CD4-positive, alpha-beta T cell treated with Interferon gamma for 1 hour (primary cell): ENCODE results near the gene PFKFB1.
A peak's percentile ranks its signal among the peaks of the same experiment; 100 is the strongest.

Source experiments
- DNase-seq: peaks from one replicate; pipeline ENCODE4 v3.0.0-alpha.2; 2020

PFKFB1 gene

DNA sequence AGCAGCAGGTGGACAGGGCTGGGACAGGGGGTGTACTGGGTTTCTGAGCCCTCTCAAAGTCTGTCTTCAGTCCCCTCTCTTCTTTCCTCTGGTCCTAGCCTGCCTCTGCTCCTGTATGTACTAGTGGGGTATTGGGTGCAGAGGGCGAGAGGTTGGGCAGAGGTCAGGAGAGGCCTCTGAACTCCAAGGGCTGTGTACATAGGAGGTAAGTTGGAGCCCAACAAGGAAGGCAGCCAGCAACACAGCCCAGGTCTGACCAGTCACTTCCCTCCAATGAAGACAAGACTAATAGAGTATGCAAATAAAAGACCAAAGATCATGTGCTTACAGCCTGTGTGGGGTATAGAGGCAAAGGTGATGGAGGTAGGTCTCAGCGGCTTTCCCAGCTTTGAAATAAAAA is at the start of gene PFKFB1:
PFKFB1 (minus strand) TSS at position 90 of the 400 bp plus-strand sequence. CDS start 181 bp downstream, outside the sequence.
- DNase-seq, result no peak

DNA sequence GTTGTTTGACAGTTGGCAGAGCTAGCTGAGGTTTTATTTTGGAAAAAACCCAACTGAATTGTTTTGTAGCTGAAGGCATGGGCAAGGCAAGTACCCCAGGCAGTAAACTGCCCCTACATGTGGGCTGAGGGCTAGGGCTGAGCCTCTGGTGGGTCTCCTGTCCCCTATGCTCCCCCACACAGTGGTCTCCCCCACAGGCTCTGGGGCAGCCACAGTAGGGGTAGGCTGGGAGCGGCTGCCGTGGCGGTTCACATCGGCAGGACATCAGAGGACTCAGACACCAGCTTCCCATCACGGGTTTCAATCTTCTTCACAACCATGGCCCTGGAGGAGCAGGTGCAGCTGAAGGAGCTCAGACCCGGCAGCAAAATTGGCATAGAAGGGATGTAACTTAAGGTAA is 47.5 kb upstream of the PFKFB1 start:
- DNase-seq, result no peak

DNA sequence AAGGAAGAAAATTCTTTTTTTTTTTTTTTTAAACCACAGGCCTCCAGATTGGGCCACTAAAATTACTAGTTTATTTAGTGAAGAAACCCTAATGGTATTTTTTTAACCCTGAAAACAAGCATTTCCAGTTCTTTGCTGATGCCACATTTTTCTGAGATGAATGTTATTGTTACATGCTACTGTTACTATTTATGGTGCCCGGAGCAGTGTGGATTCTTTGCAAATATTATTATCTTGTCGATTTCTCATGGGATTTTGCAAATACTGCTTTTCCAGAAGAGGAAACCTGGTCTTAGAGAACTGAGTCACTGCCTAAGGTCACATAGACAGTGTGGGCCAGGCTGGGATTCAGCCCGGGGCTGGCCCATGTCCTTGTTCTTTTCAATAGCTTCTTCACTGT is 45.5 kb upstream of the PFKFB1 start:
- DNase-seq, result no peak

DNA sequence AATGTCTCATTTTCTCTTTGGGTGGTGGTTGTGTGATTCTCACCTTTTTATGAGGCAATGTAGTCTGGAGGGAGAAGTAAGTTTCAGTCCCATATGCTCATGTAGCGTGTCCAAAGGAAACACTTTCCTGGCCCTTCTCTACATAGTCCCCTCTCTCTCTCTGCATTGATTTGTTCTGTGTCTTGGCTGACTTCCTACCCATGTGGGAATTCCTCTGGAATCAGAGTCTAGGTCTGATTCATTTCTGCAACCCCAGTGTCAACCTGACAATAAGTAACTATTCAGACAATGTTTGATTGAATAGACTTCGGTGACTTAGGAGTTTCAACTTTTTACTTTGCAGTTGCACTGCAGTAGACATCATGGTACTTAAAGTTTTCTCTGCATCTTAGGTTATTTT is 39.4 kb upstream of the PFKFB1 start:
- no peak for DNase-seq

DNA sequence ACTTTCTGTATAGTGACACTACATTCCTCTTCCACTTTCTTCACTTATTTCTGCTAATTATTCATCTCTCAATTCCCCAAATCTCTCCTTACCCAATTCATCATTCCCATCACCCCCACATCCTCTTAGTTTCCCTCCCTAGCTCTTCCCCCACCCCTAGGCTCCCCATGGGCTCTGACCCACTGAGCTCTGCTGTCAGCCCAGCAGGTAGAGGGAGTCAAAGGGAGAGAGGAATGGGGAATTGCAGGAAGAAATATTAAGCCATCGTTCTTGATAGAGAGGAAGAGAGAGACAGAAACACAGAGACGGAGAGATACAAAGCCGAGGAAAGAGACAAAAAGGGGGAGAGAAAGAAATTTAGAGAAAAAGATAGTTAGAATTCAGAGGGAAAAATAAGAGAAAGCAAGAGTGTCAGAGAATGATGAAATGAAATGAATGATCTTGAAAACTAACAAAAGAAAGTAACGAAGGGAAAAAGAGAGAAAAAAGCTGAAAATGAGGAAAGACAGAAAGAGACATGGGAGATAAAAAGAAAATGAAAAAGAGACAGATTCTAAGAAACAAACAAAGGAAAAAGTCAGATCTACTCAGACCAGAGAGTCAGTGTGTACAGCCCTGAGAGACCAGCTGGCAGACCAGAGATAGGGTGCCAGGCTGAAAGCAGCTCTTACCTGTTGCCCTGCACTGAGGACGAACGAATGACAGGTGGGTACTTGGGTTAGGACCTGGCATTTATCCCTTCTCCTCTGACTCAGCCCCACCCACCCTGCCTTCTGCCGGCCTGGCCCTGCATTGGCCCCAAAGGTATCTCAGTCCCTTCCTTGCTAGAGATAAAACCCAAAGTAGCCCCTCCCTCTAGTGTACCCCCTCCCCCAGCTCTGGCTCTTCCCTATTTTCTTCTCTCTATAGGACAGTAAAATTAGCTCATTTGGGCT is 36.5 kb upstream of the PFKFB1 start, which contains the start of gene ALAS2:
ALAS2 (minus strand) TSS at position 707 of the 935 bp plus-strand sequence. CDS start 4,977 bp downstream, outside the sequence.
- DNase-seq, result no peak

DNA sequence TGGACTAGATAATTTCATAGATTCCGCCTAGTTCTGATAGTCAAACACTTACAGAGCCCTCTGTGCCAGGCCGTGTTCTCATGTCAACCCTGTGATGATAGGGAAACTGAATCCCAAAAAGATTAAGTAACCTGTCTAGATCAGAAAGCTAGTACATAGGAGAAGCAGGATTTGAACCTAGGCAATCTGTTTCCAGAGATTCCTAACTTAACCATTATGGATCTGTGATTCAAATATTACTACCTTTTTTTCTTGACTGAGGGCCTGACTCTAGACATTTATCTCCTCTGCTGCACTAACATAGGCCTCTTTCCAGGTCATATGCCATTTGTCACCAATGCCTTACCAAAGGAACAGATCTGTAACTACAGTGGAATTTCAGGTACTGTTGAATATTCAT is 35.3 kb upstream of the PFKFB1 start:
- DNase-seq, result no peak

DNA sequence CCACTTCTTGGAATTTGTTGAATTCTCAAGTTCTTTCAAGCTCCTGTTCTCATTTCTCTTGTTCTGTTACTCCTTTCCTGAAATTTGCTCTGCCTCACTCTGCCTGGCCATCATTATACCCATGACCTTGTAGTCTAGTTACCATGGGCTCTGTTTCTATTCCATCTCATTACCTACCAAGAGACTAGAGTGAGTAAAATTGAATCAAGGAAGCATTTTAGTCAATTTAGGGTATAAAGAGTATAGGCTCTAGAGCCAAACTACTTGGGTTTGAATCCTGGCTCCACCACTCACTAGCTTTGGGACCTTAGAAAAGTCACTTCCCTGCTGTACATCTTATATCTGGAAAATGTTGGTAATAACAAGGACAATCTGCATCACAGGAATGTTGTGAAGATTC is 34.6 kb upstream of the PFKFB1 start:
- DNase-seq, result no peak

DNA sequence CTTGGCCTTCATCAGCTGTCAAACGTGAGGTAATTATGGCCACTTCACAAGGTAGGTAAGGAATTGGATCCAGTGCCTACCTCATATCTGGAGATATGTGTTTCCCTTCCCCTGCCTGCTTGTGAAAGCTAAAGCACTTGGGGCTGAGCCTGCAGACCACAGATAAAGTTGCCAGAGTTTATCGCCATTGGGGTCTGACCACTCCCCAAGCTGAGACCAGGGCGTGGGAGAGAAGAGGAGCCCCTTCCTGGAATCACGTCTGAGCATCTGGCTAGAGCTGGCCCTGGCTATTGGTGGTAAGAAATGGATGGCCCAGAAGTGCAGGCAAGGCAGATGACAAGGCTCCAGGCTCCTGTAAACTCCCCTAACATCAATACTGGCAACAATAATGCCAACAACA is 34.1 kb upstream of the PFKFB1 start:
- DNase-seq, result no peak

DNA sequence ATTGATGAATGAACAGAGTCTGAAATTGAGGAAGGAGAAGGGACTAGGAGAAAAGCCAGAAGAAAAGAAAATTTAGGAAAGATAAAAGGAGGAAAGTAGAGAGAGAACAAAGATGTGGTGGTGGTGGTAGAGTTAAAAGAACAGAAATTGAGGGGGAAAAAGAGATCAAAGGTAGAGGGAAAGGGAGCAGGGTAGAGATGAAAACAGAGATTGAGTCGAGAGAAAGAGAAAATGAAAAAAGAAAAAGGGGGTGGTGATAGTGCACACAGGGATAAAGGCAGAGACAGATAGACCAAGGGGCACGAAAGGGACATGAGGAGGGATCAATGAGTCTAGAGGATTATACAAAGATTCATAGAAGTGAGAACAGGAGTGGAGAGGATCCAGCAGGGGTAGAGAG is 32.9 kb upstream of the PFKFB1 start:
- no peak for DNase-seq

DNA sequence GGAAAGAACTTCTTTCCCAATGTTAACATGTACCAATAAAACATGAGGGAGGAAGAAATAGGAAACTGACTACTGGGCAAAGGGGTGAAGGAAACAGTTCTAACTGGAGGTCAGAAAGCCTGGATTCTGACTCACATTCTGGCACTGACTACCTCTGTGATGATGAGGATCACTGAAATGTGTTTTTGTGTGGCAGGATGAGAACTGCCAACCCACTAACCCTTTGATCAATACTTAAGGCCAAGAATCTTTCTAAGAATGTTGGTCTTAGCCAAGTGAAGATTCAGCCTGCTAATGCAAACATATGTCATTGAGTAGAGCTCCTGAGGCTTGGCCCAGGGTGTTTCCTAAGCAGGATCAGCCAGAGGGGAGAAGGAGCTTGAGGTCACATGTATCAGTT is 32.2 kb upstream of the PFKFB1 start:
- no peak for DNase-seq

DNA sequence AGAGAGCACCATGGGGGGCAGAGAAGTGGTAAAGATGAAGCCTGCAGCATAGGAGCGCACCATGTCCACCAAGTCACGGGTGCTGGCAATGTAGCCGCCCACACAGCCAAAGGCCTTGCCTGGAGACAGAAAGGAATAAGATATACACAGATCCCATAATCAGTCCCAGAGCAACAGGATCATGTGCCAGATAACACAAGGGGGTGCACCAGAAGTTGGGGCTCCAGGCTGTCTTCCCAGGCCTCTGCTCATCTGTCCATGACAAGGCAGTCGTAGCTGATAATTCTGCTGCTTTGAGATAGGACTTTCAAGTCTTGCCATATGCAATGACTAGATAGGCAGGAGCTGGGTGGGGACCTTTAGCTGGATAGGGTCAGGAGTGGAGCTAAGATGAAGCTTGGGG is 20.9 kb upstream of the PFKFB1 start:
- DNase-seq, result no peak

DNA sequence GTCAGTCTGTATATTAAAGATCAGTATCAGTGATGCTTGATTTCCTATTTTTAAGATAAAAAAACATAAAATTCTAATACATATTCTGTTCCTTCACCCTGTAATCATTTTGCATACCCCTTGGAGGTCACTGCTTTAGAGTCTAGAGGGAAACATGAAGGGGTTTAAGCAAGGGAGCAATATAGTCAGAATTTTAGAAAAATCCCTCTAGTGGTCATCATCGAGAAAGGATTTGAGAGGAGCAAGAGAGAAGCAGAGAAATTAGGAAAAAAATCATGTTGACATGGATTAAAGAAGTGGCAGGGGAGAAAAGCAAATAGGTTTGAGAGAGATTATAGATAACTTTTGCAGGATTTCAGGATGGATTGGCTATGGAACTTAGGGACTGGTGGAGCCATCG is 17.3 kb upstream of the PFKFB1 start:
- no peak for DNase-seq

DNA sequence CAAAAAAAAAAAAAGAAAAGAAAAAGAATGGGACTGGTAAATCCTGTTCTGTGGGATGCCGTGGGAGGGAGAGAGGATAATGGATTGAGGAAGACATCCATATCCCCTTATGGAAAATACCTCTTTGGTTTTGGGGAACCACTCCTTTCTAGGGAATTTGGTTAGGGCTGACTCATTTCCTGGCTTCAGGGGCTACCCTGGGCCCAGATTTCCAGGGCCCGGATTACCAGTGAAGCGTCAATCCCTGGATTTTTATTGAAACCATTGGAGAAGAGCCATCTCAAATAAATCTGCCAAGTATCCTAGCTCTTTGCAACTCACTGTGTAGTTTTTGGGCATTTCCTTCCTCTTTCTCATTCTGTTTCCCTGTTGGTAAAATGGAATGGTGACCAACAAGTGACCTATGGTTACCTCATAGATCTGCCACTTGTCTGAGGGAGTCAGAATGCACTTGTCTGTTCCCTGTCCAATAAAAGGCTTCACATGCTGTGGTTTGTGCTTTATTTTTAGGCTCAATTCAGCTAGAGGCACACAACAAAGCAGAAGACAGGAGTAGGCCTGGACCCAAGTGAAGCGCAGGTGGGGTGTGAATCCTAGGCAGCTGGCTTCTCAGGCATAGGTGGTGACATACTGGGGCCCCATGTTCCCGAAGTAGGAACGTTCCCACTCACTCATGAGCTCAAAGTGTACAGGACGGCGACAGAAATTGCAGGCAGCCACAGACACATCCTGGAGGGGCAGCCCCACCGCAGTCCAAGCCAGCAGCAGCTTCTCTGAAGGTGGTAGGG is 14.8 kb upstream of the PFKFB1 start:
- no peak for DNase-seq

DNA sequence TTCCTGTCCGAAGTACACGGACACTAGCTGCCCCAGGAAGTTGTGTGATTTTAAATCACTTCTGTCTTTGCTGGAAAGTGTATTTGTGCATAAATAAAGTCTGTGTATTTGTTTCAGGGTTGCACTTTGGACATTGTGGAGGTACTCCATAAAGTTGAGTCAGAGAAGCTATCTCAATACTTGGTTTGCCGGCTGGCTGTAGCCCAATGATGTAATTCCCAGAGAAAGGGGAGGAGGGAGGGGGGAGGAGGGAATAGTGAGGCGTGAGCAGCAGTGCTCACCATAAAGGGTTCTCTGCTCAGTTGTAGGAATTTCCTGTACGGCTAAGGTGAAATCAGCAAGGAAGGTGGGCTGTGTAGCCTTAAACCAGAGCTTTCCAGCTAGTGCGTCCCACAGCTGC is 13.7 kb upstream of the PFKFB1 start:
- no peak for DNase-seq

DNA sequence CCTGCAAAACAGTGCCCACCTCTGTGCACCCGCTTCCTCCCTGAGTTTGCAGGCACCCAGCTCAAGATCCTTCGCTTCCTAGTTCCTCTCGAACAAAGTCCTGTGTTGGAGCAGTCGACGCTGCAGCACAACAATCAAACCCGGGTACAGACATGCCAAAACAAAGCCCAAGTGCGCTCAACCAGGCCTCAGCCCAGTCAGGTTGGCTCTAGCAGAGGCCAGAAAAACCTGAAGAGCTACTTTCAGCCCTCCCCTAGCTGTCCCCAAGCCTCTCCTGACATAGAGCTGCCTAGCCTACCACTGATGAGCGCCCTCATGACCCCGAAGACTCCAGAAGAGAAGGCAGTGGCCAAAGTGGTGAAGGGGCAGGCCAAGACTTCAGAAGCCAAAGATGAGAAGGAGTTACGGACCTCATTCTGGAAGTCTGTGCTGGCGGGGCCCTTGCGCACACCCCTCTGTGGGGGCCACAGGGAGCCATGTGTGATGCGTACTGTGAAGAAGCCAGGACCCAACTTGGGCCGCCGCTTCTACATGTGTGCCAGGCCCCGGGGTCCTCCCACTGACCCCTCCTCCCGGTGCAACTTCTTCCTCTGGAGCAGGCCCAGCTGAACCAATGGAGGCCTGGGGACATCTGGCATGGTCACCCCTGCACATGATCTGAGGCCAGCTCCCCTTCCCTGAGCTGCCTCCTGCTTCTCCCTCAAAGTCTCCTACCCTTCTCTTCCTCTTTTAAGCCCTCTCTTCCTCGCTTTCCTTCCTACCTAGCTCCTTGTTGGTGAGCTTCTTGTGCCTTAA is 13.0 kb upstream of the PFKFB1 start:
- no peak for DNase-seq

DNA sequence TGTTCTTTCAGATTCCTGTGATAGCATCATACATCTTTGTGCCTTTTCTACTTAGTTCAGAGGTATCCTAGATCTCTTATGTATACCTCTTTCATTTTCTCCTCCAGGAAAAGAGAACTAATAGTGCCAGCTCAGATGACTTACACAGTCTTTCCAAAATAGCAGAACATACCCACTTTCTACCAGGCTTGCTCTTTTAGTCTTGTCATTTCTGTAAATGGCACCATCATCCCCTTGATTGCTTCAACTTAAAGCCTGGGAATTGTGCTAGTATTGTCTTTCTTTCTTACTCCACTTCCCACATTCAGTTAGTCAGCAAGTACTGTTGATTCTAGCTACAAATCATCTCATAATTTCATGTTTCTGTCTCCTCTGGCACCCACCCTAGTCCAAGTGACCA is 11.3 kb upstream of the PFKFB1 start:
- no peak for DNase-seq

DNA sequence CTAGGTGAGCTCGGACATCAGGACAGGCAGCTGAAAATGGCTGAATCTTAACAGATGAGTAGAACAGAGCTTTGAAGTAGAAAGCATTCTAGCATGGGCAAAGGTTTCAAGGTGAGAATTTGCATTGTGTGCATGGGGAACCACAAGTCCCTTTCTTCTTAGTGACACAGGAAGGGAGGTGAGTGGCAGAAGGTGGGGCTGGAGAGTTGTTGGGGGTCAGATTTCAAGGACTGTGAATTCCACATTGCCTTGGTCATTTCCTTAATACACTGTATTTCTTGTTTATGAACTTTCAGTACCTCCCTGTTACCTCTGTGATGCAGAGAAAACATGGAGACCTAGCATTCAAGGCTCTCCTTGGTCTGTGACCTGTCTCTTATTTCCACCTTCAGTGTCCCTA is 10.2 kb upstream of the PFKFB1 start:
- DNase-seq, result no peak

DNA sequence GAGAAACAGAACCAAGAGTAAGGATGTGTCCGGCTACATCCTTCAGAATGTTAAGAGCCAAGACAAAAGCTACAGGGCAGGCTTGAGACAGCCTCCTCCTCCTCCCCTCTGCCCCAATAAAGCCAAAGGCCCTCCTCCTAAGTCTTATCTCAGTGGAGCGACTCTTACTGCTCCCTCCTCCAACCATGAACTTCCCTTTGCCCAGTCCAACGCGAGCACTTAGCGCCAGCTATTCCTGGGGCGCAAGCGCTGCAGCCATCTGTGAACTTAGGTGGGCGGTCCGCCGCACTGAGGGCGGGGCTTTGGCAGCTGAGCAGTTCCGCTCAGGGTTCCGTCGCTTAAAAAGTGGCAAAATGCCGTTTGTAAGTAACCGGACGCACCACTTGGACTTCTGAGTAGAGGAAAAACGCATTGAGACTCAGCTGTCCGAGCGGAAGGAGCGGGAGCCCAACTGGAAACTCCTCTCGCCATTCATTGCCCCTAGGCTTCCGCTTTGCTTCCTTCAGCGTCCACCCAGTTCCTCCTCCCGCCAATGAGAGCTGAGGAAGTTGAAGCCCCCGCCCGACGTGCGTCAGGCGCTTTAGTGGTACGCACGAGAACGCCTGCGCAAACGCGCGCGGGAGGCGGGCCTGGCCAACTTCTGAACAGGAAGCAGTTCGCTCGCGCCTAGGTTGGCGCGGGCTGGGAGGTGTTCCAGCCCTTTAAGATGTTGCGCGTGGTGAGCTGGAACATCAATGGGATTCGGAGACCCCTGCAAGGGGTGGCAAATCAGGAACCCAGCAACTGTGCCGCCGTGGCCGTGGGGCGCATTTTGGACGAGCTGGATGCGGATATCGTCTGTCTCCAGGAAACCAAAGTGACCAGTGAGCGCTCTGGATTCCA is 6.0 kb upstream of the PFKFB1 start, which contains the start of gene APEX2:
APEX2 (plus strand) TSS at position 647 of the 882 bp plus-strand sequence; CDS start at position 707, 60 bp downstream.
- peak; percentile 89 for DNase-seq

DNA sequence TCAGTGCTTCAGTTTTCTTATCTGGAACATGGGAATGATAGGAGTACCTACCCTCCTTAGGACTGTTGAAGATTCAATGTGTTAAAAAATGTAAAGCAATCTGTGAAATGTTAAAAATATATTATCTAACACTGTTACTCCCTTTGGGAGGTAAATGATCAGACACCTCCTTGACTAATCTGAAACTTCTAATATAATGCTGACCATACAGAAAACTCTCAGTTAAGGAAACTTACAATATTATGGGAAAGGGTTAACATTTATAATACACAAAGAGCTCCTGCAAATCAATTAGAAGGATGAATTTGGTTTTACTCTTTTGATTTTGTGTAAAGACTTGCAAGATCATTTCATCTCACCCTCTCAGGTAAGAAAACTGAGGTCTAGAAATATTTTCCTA is 1.6 kb upstream of the PFKFB1 start:
- DNase-seq, result no peak

DNA sequence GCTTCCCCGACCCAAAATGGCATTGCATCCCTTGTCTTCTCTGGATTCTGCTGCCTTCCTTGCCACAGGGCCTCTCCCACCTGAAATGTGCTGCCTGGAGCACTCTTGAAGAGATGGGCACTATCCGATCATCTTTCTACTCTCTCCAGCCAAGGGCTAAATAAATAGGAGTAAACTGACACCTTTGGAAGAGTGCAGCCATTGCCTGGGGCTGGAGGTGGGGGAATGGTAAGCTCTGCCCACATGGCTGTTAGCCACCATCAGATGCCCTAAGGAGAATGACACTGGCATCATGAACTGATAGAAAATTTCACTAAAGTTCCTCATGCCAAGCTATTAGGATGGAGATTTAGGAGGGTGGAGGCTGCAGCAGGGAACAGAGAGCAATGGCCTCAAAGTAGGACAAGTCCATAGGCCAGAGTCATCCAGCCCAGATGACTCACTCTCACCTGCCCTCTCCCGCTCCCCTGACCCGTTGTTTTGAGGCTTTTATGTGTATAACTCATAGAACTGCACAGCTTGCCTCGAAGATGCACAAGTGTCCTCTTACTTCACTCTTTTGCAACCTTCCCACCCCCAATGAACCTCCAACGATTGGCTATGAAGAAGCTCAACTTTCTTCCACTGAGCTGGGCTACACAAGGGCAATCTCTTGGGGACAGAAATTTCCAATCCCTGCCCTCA is 822 bp upstream of the PFKFB1 start:
- no peak for DNase-seq

DNA sequence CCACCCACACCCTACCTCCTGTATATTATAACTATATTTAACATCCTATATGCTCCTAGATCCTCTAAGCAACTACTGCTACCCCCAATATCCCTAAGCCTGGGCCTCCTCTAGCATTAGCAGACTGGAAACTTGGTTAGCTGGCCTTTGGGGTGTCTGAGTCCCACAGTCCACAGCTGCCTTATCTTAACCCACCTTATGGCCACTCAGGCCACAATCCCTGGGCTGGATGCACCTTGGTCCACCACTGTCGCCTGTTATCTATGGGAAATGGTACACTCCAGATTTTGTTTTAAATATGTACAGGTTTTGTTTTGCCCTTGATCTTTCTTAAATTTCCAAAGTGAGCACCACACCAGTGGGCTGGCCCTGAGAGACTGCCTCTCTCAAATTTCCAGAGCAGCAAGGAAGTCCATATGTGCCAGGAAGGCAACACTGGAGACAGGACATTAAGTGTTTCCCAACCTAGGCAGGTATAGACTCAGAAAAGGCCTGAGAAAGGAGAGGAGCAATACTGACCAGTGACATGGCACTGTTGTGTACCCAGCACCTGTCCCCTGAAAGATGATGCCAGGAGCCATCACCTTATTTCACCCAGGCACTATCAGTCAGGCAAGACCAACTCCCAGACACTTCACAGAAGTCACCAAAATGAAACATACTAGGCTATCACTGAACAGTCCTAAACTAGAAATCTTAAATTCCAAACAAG is 921 bp downstream of the PFKFB1 start:
- DNase-seq, result no peak
